HTERT RPE-1 (cell line): ENCODE measurements around the gene PNPLA7.
"Not testable (repeated sequence)": the region's sequence is repeated elsewhere in the genome, so short reads cannot be mapped to it uniquely, and the experiment has no call there.

Source experiments
- in situ Hi-C: fragments of 300-500 bp; cut with MboI; formaldehyde crosslinking; loops from 4 replicates; pipeline ENCODE4 v1.14.3; 2020; ENCODE audit warnings: low sequenced_read_pairs

Gene PNPLA7

GRCh38 chr9:137426018-137426681 is 124.1 kb downstream of the PNPLA7 start:
- in situ Hi-C loops, result no loop called here

- in situ Hi-C loops, result no loop called here
Observed at GRCh38 chr9:137423514-137424291, 126.5 kb downstream of the PNPLA7 start.

- in situ Hi-C loops, result no loop called here
Observed at GRCh38 chr9:137422604-137423513, 127.3 kb downstream of the PNPLA7 start, which contains the start of the genes EXD3 and NOXA1. TSS of gene EXD3 (minus strand) at chr9:137423162. CDS start at chr9:137395357, 27,805 bp downstream. TSS of gene NOXA1 (plus strand) at chr9:137423393. CDS start at chr9:137423530, 137 bp downstream.

- in situ Hi-C loops, result no loop called here
Observed at GRCh38 chr9:137421838-137422603, 128.2 kb downstream of the PNPLA7 start.

- in situ Hi-C loops, result no loop called here
Observed at GRCh38 chr9:137417161-137418021, 132.8 kb downstream of the PNPLA7 start.

- in situ Hi-C loops, result no loop called here
Observed at GRCh38 chr9:137416563-137417151, 133.5 kb downstream of the PNPLA7 start.

GRCh38 chr9:137416006-137416562 is 134.1 kb downstream of the PNPLA7 start:
- in situ Hi-C loops, result no loop called here

- in situ Hi-C loops, result no loop called here
Observed at GRCh38 chr9:137415451-137415850, 134.8 kb downstream of the PNPLA7 start.

GRCh38 chr9:137412431-137412830 is 137.8 kb downstream of the PNPLA7 start:
- in situ Hi-C loops, result no loop called here

GRCh38 chr9:137411645-137412380 is 138.4 kb downstream of the PNPLA7 start:
- in situ Hi-C loops, result no loop called here

- in situ Hi-C loops, result no loop called here
Observed at GRCh38 chr9:137411260-137411644, 138.9 kb downstream of the PNPLA7 start.

GRCh38 chr9:137410891-137411249 is 139.3 kb downstream of the PNPLA7 start:
- in situ Hi-C loops, result no loop called here

GRCh38 chr9:137410236-137410890 is 139.8 kb downstream of the PNPLA7 start:
- in situ Hi-C loops, result not testable (repeated sequence)
